BLaER1 (cell line): Measurements from ENCODE around the gene CCDC136.

Source experiments
- H3K27ac ChIP-seq: shearing (Covaris generic); formaldehyde crosslinking; 2 replicates; pipeline ENCODE4 v1.8.1; 2022
- H3K27me3 ChIP-seq: shearing (Covaris generic); formaldehyde crosslinking; 2 replicates; pipeline ENCODE4 v1.8.1; 2022
- H3K36me3 ChIP-seq: shearing (Covaris generic); formaldehyde crosslinking; 2 replicates; pipeline ENCODE4 v1.8.1; 2022
- H3K4me1 ChIP-seq: shearing (Covaris generic); formaldehyde crosslinking; 2 replicates; pipeline ENCODE4 v1.8.1; 2022
- H3K4me2 ChIP-seq: shearing (Covaris generic); formaldehyde crosslinking; 2 replicates; pipeline ENCODE4 v1.8.1; 2022
- H3K4me3 ChIP-seq: shearing (Covaris generic); formaldehyde crosslinking; 2 replicates; pipeline ENCODE4 v1.8.1; 2022
- H3K9ac ChIP-seq: shearing (Covaris generic); formaldehyde crosslinking; 2 replicates; pipeline ENCODE4 v1.8.1; 2022
- H3K9me3 ChIP-seq: shearing (Covaris generic); formaldehyde crosslinking; 2 replicates; pipeline ENCODE4 v1.8.1; 2022
- H4K20me1 ChIP-seq: shearing (Covaris generic); formaldehyde crosslinking; 2 replicates; pipeline ENCODE4 v1.8.1; 2022
- Cebpa-rat ChIP-seq: shearing (Covaris generic); IDR thresholded peaks from 2 replicates; pipeline ENCODE4 v1.8.1; 2022

CCDC136 gene

GRCh38 chr7:128852537-128853254 lies 60.9 kb downstream of the CCDC136 start:
- Histone ChIP-seq H4K20me1 (no peaks in the 10 kb centered on the region), H3K9ac (no peak overlapping the region), H3K4me1 (0 out of 2 replicates have a peak, but pooled peaks cover 6% of the 10 kb centered on the region), H3K4me3 (no peak overlapping the region), H3K9me3 (no peaks in the 10 kb centered on the region), H3K36me3 (no peaks in the 10 kb centered on the region; the same call in 1 of the 2 replicates), H3K27ac (no peak overlapping the region), H3K4me2 (no peak overlapping the region), H3K27me3 (no peaks in the 10 kb centered on the region)
- TF ChIP-seq Cebpa-rat = no peak

GRCh38 chr7:128853799-128854198 lies 62.0 kb downstream of the CCDC136 start:
- Histone ChIP-seq H3K27ac (no peak overlapping the region), H3K36me3 (no peaks in the 10 kb centered on the region; the same call in 1 of the 2 replicates), H3K9ac (no peak overlapping the region)

GRCh38 chr7:128854396-128854795 lies 62.6 kb downstream of the CCDC136 start:
- no peaks in the 10 kb centered on the region for H3K27me3 ChIP-seq
- no peak overlapping the region for H3K4me2 ChIP-seq
- no peak overlapping the region for H3K9ac ChIP-seq
- H3K4me1 ChIP-seq = peaks cover 16% of the 10 kb centered on the region
- H3K27ac ChIP-seq = no peak overlapping the region
- no peaks in the 10 kb centered on the region for H3K9me3 ChIP-seq
- H4K20me1 ChIP-seq = no peaks in the 10 kb centered on the region
- no peaks in the 10 kb centered on the region; the same call in 1 of the 2 replicates for H3K36me3 ChIP-seq
- H3K4me3 ChIP-seq = no peak overlapping the region
- TF ChIP-seq Cebpa-rat = no peak

More at GRCh38 chr7:128853799-128854198, 62.0 kb downstream of the CCDC136 start:
- Histone ChIP-seq H3K27me3 (no peaks in the 10 kb centered on the region), H3K4me1 (peaks cover 10% of the 10 kb centered on the region), H3K4me3 (no peak overlapping the region), H3K9me3 (no peaks in the 10 kb centered on the region), H3K4me2 (no peak overlapping the region), H4K20me1 (no peaks in the 10 kb centered on the region)
- TF ChIP-seq Cebpa-rat = no peak

- no peaks in the 10 kb centered on the region for H3K27me3 ChIP-seq
- no peaks in the 10 kb centered on the region for H3K36me3 ChIP-seq
- no peaks in the 10 kb centered on the region for H3K9me3 ChIP-seq
- peaks cover 28% of the 10 kb centered on the region for H3K4me1 ChIP-seq
- no peak overlapping the region for H3K9ac ChIP-seq
- no peak overlapping the region for H3K27ac ChIP-seq
- no peak overlapping the region for H3K4me2 ChIP-seq
- H3K4me3 ChIP-seq = no peak overlapping the region
- H4K20me1 ChIP-seq = no peaks in the 10 kb centered on the region
- TF ChIP-seq Cebpa-rat = no peak
Measured at GRCh38 chr7:128855559-128855958, 63.8 kb downstream of the CCDC136 start.

GRCh38 chr7:128856001-128856718 lies 64.4 kb downstream of the CCDC136 start:
- no peaks in the 10 kb centered on the region for H3K9me3 ChIP-seq
- no peaks in the 10 kb centered on the region for H4K20me1 ChIP-seq
- H3K4me3 ChIP-seq = no peak overlapping the region
- peaks cover 29% of the 10 kb centered on the region for H3K4me1 ChIP-seq
- H3K36me3 ChIP-seq = no peaks in the 10 kb centered on the region
- no peak for TF ChIP-seq Cebpa-rat
- H3K4me2 ChIP-seq = no peak overlapping the region
- no peak overlapping the region for H3K9ac ChIP-seq
- H3K27me3 ChIP-seq = no peaks in the 10 kb centered on the region
- H3K27ac ChIP-seq = no peak overlapping the region

GRCh38 chr7:128858380-128859231 lies 66.8 kb downstream of the CCDC136 start:
- Histone ChIP-seq H4K20me1 (peaks cover 2% of the 10 kb centered on the region), H3K9me3 (no peaks in the 10 kb centered on the region), H3K27me3 (no peaks in the 10 kb centered on the region), H3K27ac (peak overlapping the region; percentile 65; the same call in 1 of the 2 replicates), H3K4me3 (no peak overlapping the region), H3K4me2 (peak overlapping the region; percentile 71), H3K9ac (peak overlapping the region; percentile 58; the same call in 1 of the 2 replicates), H3K4me1 (peaks cover 35% of the 10 kb centered on the region), H3K36me3 (no peaks in the 10 kb centered on the region)
- TF ChIP-seq Cebpa-rat = no peak

GRCh38 chr7:128859232-128860157 lies 67.7 kb downstream of the CCDC136 start:
- Histone ChIP-seq H3K4me2 (peak overlapping the region; percentile 71), H3K27ac (peak overlapping the region; percentile 65; the same call in 1 of the 2 replicates)

GRCh38 chr7:128860158-128861073 lies 68.6 kb downstream of the CCDC136 start:
- Histone ChIP-seq H3K27me3 (no peaks in the 10 kb centered on the region), H3K27ac (peak overlapping the region; percentile 65; the same call in 1 of the 2 replicates), H3K36me3 (peaks cover 10% of the 10 kb centered on the region), H3K4me2 (peak overlapping the region; percentile 71), H3K9me3 (no peaks in the 10 kb centered on the region), H3K9ac (no peak overlapping the region), H4K20me1 (peaks cover 21% of the 10 kb centered on the region), H3K4me1 (peaks cover 40% of the 10 kb centered on the region), H3K4me3 (no peak overlapping the region)
- TF ChIP-seq Cebpa-rat = no peak

More at GRCh38 chr7:128859232-128860157, 67.7 kb downstream of the CCDC136 start:
- Histone ChIP-seq H3K36me3 (peaks cover under 1% of the 10 kb centered on the region), H3K4me3 (no peak overlapping the region), H3K27me3 (no peaks in the 10 kb centered on the region), H4K20me1 (peaks cover 11% of the 10 kb centered on the region), H3K9me3 (no peaks in the 10 kb centered on the region), H3K9ac (peak overlapping the region; percentile 58; the same call in 1 of the 2 replicates), H3K4me1 (peaks cover 44% of the 10 kb centered on the region)
- no peak for TF ChIP-seq Cebpa-rat
